GM12878 (cell line): ENCODE measurements around the gene DCTN1.

Experiments
- ASH2L ChIP-seq: fragments of 300-600, 200-600 bp; sonication (generic); IDR thresholded peaks from 2 replicates; pipeline ENCODE4 v1.6.1; 2017; ENCODE audit warnings: low read depth, mild to moderate bottlenecking, borderline replicate concordance
- CTCF ChIP-seq, 3 experiments: IDR thresholded peaks in 2 of 3; conservative IDR thresholded peaks in 1 of 3; 2 replicates each; pipeline ENCODE4 v1.5.1; 2011; ENCODE audit warnings: low read depth in 3 of 3, low read length in 3 of 3, mild to moderate bottlenecking in 3 of 3, control low read depth in 2 of 3, moderate library complexity in 2 of 3, inconsistent platforms in 1 of 3, mixed read lengths in 1 of 3; ENCODE audit not compliant: control insufficient read depth in 2 of 3, insufficient read depth in 1 of 3; ENCODE audit errors: extremely low read depth in 1 of 3
- DPF2 ChIP-seq: fragments of 450-650 bp; IDR thresholded peaks from 2 replicates; pipeline ENCODE4 v1.6.1; 2017; ENCODE audit warnings: mild to moderate bottlenecking
- EP300 ChIP-seq, 2 experiments: fragments of 150-350 bp in 1 of 2; IDR thresholded peaks; 2 replicates each; pipeline ENCODE4 v1.6.1; 2011 to 2012; ENCODE audit warnings: low read depth in 2 of 2, low read length in 2 of 2, borderline replicate concordance in 1 of 2, improper control_type of control experiment in 1 of 2, inconsistent platforms in 1 of 2; ENCODE audit not compliant: control insufficient read depth in 1 of 2
- EZH2 ChIP-seq: IDR thresholded peaks from 2 replicates; pipeline ENCODE4 v1.6.1; 2012; ENCODE audit warnings: low read depth, mild to moderate bottlenecking, control low read depth, inconsistent platforms, low read length, borderline replicate concordance; ENCODE audit not compliant: control insufficient read depth
- FOXM1 ChIP-seq: IDR thresholded peaks from 2 replicates; pipeline ENCODE4 v1.6.1; 2012; ENCODE audit warnings: low read depth, mild to moderate bottlenecking, inconsistent platforms, low read length, moderate library complexity
- HDAC2 ChIP-seq: fragments of 200-600 bp; sonication (generic); IDR thresholded peaks from 2 replicates; pipeline ENCODE4 v1.6.1; 2017
- NFIC ChIP-seq: IDR thresholded peaks from 2 replicates; pipeline ENCODE4 v1.6.1; 2012; ENCODE audit warnings: low read depth, mild to moderate bottlenecking, inconsistent platforms, low read length, moderate library complexity
- RFX5 ChIP-seq: IDR thresholded peaks from 2 replicates; pipeline ENCODE4 v1.6.1; 2011; ENCODE audit warnings: low read depth, low read length, improper control_type of control experiment
- SMC3 ChIP-seq: IDR thresholded peaks from 2 replicates; pipeline ENCODE4 v1.6.1; 2011; ENCODE audit warnings: low read length, improper control_type of control experiment, borderline replicate concordance

- TF ChIP-seq DPF2 = no peak
- no peak for TF ChIP-seq SMC3
- TF ChIP-seq NFIC = no peak
- TF ChIP-seq EZH2 = no peak
- TF ChIP-seq ASH2L = no peak
- TF ChIP-seq CTCF (IDR thresholded peaks at IDR 0.05 in 2 of 3, conservative IDR thresholded peaks at IDR 0.05 in 1 of 3; ENCODE audit: control insufficient read depth in 2 of 3, extremely low read depth in 1 of 3, insufficient read depth in 1 of 3, low read depth in 3 of 3, low read length in 3 of 3) = no peak
- TF ChIP-seq RFX5 = no peak
- no peak for TF ChIP-seq HDAC2
- no peak for TF ChIP-seq FOXM1
- no peak for TF ChIP-seq EP300 (IDR thresholded peaks at IDR 0.05; ENCODE audit: borderline replicate concordance in 1 of 2, control insufficient read depth in 1 of 2, low read depth in 2 of 2, low read length in 2 of 2)
These were observed 46.1 kb downstream of the DCTN1 start for GRCh38 chr2:74333896-74334586.
